ENCODE results near the gene PLXNB1.
A peak's percentile ranks its signal among the peaks of the same experiment; 100 is the strongest.
"Not testable (repeated sequence)": the region's sequence is repeated elsewhere in the genome, so short reads cannot be mapped to it uniquely, and the experiment has no call there.

Gene PLXNB1

DNA sequence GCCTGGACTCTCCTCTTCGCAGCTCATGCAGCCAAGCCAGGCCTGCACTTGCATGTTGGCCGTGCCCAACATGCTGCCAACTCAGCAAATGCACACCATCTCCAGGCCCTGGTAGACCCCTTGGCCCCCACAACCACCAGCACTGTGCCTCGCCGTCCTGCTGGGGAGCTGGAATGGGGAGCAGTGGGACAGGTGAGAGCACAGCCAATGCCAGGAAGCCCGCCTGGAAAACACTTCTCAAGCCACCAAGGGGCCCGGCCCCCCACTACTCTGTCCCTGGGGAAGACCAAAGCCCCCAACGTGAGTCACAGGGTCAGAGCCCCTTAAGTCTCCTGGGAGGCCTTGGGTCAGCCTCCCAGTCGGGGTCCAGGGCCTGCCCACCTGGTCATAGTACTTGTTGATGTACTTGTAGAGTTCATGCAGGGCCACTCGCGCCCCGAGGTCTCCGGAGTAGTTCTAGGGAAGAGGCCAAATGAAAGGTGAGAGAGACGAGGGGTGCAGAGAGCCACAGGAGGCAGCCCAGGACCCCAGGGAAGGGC lies 24.5 kb downstream of the PLXNB1 start:
- no peak for DNase-seq (ENCODE audit: low spot score)

GRCh38 chr3:48404440-48405342 lies 25.2 kb downstream of the PLXNB1 start:
- no peak for DNase-seq (ENCODE audit: low spot score)

GRCh38 chr3:48403533-48404439 lies 26.1 kb downstream of the PLXNB1 start:
- DNase-seq (ENCODE audit: low spot score), result no peak

GRCh38 chr3:48402907-48403306 lies 27.0 kb downstream of the PLXNB1 start:
- no peak for DNase-seq (ENCODE audit: low spot score)

DNA sequence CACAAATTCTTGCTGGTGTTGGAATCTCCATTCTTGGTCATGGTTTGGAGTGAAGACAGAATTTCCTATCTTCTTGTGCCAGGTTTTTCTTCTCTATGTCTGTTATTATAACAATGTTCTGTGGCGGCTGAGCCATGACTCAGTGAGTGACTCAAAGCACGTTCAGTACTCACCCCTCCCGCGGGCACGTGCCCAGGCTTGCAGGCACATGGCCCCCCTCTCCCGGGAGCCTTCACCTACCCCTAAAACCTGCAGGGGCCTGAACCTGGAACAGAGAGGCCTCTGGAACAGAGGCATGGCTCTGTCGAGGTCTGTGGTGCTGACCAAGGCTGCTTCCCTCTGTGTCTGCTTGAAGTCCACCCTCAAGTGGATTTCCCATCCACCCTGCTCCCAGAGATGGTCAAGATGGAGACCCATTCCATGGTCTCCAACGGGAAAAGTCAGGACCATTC lies 27.6 kb downstream of the PLXNB1 start:
- peak; percentile 92 for DNase-seq (ENCODE audit: low spot score)

GRCh38 chr3:48401434-48401901 lies 28.4 kb downstream of the PLXNB1 start:
- not testable (repeated sequence) for DNase-seq (ENCODE audit: low spot score)

- DNase-seq (ENCODE audit: low spot score), result peak; percentile 62
Observed at GRCh38 chr3:48400824-48401433, 29.0 kb downstream of the PLXNB1 start.

DNA sequence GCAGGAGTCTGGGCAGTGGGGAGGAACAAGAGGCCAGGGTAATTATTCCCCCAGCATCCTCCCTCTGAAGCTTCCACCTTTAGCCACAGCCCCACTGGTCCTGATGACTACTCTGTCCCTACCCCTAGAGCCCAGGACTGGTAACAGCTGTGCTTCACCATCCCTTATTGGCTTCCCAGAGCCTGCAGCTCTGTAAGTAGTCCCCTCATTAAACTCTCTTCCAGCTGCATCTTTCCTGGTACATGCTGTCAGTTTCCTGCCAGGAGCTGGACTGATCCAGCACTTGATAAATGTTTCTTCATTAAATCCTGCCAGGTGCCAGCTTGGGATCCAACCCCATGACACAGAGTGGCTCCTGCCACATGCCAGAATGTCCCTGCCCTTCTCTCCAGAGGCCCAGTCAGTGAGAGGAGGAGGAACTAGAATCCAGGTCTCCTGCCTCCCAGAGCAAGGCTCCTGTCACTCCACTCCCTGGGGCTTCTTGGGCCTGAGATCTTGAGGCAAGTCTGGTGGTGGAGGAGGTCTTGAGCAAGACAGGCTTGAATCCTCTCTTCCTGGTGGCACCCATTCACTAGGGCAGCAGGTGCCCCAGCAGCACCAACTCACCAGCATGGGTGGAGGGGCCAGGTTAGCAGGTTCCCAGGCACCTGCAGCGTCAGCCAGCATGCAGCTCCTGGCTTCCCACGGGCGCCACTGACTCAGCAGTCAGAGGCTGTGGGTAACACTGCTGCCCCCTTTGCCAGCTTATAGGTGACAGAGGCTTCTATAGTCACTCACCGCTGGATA lies 30.3 kb downstream of the PLXNB1 start:
- peak; percentile 5 for DNase-seq (ENCODE audit: low spot score)

GRCh38 chr3:48398701-48399386 lies 31.0 kb downstream of the PLXNB1 start:
- DNase-seq (ENCODE audit: low spot score), result no peak

GRCh38 chr3:48397767-48398681 lies 31.9 kb downstream of the PLXNB1 start:
- no peak for DNase-seq (ENCODE audit: low spot score)

GRCh38 chr3:48395714-48396113 lies 34.2 kb downstream of the PLXNB1 start:
- DNase-seq (ENCODE audit: low spot score), result no peak

DNA sequence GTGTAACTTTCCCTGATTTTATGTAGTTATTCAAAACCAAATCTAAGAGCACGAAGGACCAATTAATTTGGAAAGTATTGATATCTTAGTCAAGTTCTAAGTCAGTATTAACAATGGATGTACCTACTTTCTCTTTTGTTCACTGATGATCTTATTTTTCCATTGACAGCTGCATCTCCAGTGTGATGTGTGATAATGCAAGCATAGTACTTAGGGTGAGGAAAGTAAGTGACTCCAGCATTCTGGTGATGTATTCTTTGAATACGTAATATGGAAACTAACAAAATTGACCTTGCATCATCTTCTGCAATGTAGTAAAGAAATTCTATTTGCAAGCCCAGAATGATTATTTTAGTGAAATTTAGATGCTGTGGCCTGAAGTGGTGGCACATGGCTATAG lies 35.5 kb downstream of the PLXNB1 start:
- no peak for DNase-seq (ENCODE audit: low spot score)

DNA sequence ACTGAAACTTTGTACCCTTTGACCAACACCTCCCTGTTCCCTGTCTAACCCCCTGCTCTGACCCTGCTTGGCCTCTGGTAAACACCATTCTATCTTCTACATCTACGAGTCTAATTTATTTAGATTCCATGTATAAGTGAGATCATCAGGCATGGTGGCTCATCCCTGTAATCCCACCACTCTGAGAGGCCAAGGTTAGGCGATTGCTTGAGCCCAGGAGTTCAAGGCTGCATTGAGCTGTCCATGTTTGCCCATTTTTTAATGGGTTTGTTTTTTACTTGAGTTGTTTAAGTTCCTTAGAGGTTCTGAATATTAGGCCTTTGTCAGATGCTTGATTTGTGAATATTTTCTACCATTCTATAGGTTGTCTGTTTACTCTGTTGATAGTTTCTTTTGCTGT lies 40.9 kb downstream of the PLXNB1 start:
- no peak for DNase-seq (ENCODE audit: low spot score)

GRCh38 chr3:48387634-48388033 lies 42.3 kb downstream of the PLXNB1 start:
- no peak for DNase-seq (ENCODE audit: low spot score)

- DNase-seq (ENCODE audit: low spot score), result no peak
Observed at GRCh38 chr3:48372862-48373435, 56.9 kb downstream of the PLXNB1 start.

DNA sequence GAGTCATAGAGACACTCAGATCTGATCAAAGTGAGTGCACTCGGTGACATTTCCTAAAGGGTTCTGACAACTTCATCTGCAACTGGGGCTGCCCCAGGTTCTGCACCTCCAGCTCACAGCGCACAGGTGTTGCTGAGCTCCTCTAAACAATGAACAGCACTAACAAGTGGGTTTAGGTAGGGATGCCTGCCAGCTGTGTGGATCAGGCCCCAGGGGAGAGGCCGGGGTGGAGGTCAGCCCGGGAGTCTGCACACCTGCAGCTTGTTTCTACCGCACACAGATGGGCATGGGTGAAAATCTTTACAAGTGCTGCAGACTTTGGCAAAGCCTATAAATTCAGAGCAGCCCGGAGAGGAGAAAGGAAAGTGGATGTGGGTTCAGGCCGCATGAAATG lies 57.5 kb downstream of the PLXNB1 start:
- DNase-seq (ENCODE audit: low spot score), result no peak

GRCh38 chr3:48371651-48372376 lies 58.1 kb downstream of the PLXNB1 start, which contains the start of gene FBXW12:
TSS of gene FBXW12 (plus strand) at chr3:48372219. CDS start at chr3:48372768, 549 bp downstream.
- DNase-seq (ENCODE audit: low spot score), result no peak

DNA sequence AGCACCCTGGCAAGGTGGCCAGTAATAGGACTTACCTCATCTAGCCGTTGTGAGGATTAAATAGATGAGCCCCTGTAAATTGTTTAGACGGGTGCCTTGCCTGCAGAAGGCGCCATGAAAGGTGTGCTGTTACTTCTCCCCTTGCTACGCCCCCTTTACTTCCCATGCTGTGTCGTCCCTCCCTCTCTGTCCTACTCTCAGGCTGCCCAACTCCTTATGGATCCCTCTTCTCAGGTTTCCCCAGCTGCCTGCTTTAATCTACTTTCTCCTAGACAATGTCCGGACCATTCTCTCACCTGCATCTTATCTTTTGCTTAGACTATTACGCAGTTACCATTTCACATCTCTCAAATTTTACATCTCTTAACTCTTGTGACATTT lies 59.6 kb downstream of the PLXNB1 start:
- DNase-seq (ENCODE audit: low spot score), result no peak

All from AG08396 (cell line).